ENCODE data around the gene MCCC1. TPM values are rescaled to one million over a fixed set of nuclear protein-coding genes. Genes with fewer than 3 reads are reported as not detected.

MCCC1 gene
- total RNA-seq, 1 donor from 2014 or later = 19.8 TPM

- Mint-ChIP-seq H3K27me3 (ENCODE audit: unreplicated experiment) (peaks cover 1% of the 10 kb centered on the region), H3K36me3 (ENCODE audit: low read depth, unreplicated experiment) (peaks cover 4% of the 10 kb centered on the region), H3K27ac (ENCODE audit: unreplicated experiment) (no peak overlapping the region), H3K4me3 (ENCODE audit: unreplicated experiment) (no peak overlapping the region), H3K4me1 (ENCODE audit: unreplicated experiment) (peaks cover 12% of the 10 kb centered on the region), H3K9me3 (ENCODE audit: unreplicated experiment) (no peaks in the 10 kb centered on the region)
- DNase-seq (ENCODE audit: low spot score) = no peak
- no peak for TF ChIP-seq CTCF (IDR thresholded peaks at IDR 0.05; ENCODE audit: unreplicated experiment)
Measured at GRCh38 chr3:182971637-182972036, 127.7 kb downstream of the MCCC1 start.

- H3K36me3 Mint-ChIP-seq (ENCODE audit: low read depth, unreplicated experiment) = no peaks in the 10 kb centered on the region
- H3K4me3 Mint-ChIP-seq (ENCODE audit: unreplicated experiment) = no peak overlapping the region
- no peaks in the 10 kb centered on the region for H3K9me3 Mint-ChIP-seq (ENCODE audit: unreplicated experiment)
- peaks cover 12% of the 10 kb centered on the region for H3K4me1 Mint-ChIP-seq (ENCODE audit: unreplicated experiment)
- no peaks in the 10 kb centered on the region for H3K27me3 Mint-ChIP-seq (ENCODE audit: unreplicated experiment)
- H3K27ac Mint-ChIP-seq (ENCODE audit: unreplicated experiment) = no peak overlapping the region
- TF ChIP-seq CTCF (IDR thresholded peaks at IDR 0.05; ENCODE audit: unreplicated experiment) = no peak
- no peak for DNase-seq (ENCODE audit: low spot score)
Measured at GRCh38 chr3:182970811-182971418, 128.4 kb downstream of the MCCC1 start.

GRCh38 chr3:182969853-182970252 lies 129.4 kb downstream of the MCCC1 start:
- Mint-ChIP-seq H3K4me3 (ENCODE audit: unreplicated experiment) (no peak overlapping the region), H3K27me3 (ENCODE audit: unreplicated experiment) (no peaks in the 10 kb centered on the region), H3K9me3 (ENCODE audit: unreplicated experiment) (no peaks in the 10 kb centered on the region), H3K27ac (ENCODE audit: unreplicated experiment) (no peak overlapping the region), H3K36me3 (ENCODE audit: low read depth, unreplicated experiment) (no peaks in the 10 kb centered on the region), H3K4me1 (ENCODE audit: unreplicated experiment) (peaks cover 12% of the 10 kb centered on the region)
- DNase-seq (ENCODE audit: low spot score) = no peak
- TF ChIP-seq CTCF (IDR thresholded peaks at IDR 0.05; ENCODE audit: unreplicated experiment) = no peak

- Mint-ChIP-seq H3K27ac (ENCODE audit: unreplicated experiment) (no peak overlapping the region), H3K4me1 (ENCODE audit: unreplicated experiment) (peaks cover 12% of the 10 kb centered on the region), H3K4me3 (ENCODE audit: unreplicated experiment) (no peak overlapping the region), H3K27me3 (ENCODE audit: unreplicated experiment) (no peaks in the 10 kb centered on the region), H3K9me3 (ENCODE audit: unreplicated experiment) (no peaks in the 10 kb centered on the region), H3K36me3 (ENCODE audit: low read depth, unreplicated experiment) (no peaks in the 10 kb centered on the region)
- no peak for DNase-seq (ENCODE audit: low spot score)
- TF ChIP-seq CTCF (IDR thresholded peaks at IDR 0.05; ENCODE audit: unreplicated experiment) = no peak
Measured at GRCh38 chr3:182969277-182969676, 130.0 kb downstream of the MCCC1 start.

- Mint-ChIP-seq H3K4me1 (ENCODE audit: unreplicated experiment) (peaks cover 12% of the 10 kb centered on the region), H3K36me3 (ENCODE audit: low read depth, unreplicated experiment) (no peaks in the 10 kb centered on the region), H3K27me3 (ENCODE audit: unreplicated experiment) (no peaks in the 10 kb centered on the region), H3K27ac (ENCODE audit: unreplicated experiment) (no peak overlapping the region), H3K9me3 (ENCODE audit: unreplicated experiment) (no peaks in the 10 kb centered on the region), H3K4me3 (ENCODE audit: unreplicated experiment) (no peak overlapping the region)
- no peak for TF ChIP-seq CTCF (IDR thresholded peaks at IDR 0.05; ENCODE audit: unreplicated experiment)
- no peak for DNase-seq (ENCODE audit: low spot score)
Measured at GRCh38 chr3:182967218-182968204, 131.8 kb downstream of the MCCC1 start.
